HG03571 (cell line): Measurements from ENCODE around the gene IPO13.

ENCODE experiments used
- ATAC-seq: cut with Tn5 transposase; IDR thresholded peaks from one replicate; pipeline ENCODE4 v1.9.1; 2021; ENCODE audit not compliant: unreplicated experiment

IPO13 gene

DNA sequence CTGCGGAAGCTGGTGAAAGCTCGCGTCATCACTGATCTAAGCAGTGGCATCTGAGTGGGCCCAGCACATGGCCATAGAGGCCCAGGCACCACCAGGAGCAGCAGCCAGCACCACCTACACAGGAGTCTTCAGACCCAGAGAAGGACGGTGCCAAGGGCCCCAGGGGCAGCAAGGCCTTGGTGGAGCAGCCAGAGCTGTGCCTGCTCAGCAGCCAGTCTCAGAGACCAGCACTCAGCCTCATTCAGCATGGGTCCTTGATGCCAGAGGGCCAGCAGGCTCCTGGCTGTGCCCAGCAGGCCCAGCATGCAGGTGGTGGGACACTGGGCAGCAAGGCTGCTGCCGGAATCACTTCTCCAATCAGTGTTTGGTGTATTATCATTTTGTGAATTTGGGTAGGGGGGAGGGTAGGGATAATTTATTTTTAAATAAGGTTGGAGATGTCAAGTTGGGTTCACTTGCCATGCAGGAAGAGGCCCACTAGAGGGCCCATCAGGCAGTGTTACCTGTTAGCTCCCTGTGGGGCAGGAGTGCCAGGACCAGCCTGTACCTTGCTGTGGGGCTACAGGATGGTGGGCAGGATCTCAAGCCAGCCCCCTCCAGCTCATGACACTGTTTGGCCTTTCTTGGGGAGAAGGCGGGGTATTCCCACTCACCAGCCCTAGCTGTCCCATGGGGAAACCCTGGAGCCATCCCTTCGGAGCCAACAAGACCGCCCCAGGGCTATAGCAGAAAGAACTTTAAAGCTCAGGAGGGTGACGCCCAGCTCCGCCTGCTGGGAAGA is 16.4 kb upstream of the IPO13 start:
- ATAC-seq, result no peak

DNA sequence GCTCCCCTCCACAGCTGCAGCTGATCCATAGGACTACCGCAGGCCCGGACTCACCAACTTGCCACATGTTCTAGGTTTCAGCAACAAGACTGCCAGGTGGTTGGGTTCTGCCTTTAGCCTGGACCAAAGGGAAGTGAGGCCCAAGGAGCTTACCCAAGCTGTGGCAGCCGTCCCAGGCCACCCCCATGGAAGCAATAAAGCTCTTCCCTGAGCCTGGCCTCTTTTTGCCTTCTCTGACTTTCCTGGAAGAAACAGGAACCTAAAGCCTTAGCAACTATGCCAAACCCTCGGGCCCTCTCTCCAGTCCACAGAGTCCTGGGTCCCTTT is 15.8 kb upstream of the IPO13 start:
- no peak for ATAC-seq

DNA sequence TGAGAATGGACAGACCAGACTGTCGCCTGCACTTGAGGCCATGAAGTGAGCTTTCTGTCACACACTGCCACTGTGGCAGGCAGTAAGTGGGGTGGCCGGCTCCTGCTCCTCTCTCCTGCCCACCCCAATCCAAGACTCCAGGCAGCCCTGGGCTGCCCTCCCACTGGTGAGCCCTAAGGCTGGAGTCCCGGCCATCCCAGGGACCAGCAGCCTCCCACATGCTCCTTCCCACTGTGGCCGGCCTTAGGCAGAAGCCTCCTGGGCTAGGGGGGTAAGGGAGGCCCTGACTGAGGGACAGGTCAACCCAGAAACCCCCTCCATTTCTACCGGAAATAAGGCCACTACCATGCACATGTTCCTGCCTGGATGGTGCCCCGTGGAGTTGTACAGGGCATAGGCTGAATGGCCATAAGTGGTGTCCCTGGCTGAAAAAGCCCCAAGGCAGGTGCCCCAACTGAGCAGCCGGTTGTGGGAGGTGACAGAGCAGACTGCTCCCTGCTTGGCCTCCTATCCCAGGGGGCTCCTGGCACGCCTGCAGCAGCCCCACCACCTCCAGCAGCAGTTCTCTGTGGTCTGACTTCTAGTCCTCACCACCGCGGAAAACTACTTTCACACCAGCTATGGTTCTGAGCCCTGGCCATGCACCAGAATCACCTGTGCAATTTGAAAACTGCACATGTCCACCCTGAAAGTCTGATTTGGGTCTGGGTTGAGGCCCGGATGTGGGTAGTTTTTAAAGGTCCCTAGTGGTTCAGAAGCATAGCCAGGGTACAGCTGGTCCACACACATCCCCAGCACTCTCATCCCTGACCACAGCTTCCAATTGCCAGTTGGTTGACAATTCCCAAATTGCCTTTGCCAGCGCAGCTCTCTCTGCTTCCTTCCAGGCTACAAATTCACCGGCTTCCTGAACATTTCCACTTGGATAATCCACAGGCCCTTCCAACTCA is 14.8 kb upstream of the IPO13 start:
- ATAC-seq, result no peak

DNA sequence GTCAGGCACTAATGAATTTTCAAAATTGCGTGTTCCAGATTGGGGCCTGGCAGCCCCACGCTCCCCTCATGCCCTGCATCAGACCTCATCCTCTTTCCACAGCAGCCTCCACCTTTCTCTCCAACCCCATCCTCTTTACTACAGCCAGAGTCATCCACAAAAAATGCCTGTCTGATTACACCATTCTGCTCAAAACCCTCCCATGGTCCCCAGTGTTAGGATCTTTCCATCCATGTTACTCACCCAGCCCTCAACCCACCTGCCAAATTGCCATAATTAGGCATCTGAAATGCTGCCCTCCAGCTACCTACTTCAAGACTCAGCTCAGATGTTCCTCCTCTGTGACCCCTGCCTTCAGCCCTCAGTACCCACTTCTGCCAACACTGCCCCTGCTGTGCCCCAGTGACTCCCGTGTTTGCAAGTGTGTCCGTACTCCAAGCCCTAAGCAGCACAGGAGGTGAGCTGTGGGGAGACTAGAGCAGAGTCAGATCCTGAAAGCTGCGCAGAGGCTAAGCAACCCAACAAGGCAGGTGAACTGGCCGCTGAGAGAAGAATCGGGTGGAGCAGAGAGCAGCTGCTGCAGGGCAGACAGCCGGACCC is 13.9 kb upstream of the IPO13 start:
- ATAC-seq, result no peak

DNA sequence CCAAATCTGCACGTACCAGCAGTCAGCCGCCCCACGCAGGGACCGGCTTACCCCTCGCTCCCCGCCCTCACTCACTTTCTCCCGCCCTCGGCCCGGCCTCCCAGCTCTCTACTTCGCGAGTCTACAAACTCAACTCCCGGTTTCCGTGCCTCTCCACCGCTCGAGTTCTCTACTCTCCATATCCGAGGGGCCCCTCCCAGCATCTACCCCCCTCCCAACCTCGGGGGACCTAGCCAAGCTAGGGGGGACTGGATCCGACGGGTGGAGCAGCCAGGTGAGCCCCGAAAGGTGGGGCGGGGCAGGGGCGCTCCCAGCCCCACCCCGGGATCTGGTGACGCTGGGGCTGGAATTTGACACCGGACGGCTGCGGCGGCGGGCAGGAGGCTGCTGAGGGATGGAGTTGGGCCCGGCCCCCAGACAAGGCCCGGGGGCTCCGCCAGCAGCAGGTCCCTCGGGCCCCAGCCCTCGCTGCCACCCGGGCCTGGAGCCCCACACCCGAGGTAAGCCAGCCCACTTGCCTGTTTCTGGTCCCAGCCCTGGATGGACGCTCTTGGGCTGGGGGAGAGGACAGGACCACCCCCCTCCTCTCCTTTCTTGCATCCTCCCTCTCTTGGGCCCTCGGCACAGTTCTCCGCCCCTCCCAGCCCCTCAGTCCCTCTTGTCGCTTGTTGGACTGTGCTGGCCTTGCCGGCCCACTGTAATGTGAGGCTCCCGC is 13.2 kb upstream of the IPO13 start, which contains the start of gene ARTN:
Gene ARTN (plus strand): TSS at position 416 of the 715 bp plus-strand sequence. CDS start 1,856 bp downstream, outside the sequence.
- no peak for ATAC-seq

DNA sequence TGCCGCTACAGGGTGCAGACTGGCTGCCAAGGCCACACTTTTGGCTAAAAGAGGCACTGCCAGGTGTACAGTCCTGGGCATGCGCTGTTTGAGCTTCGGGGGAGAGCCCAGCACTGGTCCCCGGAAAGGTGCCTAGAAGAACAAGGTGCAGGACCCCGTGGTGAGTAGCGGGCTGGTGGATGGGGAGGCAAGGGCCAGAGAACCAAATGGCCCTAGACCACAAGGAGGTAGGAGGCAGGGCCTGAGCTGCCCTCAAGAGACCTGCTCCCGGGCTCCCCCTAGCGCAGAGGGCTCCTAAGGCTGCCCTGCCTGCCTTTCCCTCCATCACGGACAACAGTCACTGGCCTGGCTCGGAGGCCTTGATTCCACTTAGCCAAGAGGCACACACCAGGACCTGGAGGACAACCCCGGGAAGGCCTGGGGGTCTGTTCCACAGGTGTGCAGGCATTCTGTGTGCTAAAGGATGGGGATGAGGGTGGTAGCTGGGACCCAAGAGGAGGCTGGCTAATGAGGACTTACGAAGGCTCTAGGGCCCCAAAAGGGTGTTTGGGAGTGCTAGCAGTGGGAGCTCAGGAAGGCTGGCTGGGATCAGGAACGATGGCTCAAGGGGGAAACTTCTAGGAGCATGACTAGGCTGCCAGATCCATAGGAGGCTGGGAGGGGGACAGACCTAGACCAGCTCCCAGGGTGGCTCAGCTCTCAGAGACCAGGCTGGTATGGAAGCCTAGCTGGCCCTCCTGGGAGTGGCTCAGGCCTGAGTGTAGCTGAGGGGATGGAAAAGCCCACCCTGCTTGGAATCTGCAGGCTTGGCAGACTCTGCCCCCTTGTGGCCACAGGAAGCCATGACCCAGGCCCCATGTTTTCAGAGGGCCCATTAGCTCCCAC is 12.4 kb upstream of the IPO13 start:
- no peak for ATAC-seq

DNA sequence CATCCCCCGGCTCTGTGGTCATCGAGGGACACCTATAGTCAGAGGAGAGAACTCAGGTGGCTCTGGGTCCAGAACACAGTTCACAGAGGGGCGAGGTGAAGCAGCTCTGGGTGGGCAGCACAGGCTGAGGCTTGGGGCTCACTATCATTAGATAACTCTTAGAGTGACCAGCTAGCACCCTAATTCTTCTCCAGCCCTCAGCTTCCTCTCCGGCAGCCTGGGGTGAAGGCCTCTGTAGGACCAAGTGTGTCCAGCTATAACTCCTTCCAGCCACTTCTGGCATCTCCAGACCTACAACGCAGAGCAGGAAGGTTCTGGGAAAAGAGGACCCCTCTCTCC is 11.8 kb upstream of the IPO13 start:
- ATAC-seq, result no peak

DNA sequence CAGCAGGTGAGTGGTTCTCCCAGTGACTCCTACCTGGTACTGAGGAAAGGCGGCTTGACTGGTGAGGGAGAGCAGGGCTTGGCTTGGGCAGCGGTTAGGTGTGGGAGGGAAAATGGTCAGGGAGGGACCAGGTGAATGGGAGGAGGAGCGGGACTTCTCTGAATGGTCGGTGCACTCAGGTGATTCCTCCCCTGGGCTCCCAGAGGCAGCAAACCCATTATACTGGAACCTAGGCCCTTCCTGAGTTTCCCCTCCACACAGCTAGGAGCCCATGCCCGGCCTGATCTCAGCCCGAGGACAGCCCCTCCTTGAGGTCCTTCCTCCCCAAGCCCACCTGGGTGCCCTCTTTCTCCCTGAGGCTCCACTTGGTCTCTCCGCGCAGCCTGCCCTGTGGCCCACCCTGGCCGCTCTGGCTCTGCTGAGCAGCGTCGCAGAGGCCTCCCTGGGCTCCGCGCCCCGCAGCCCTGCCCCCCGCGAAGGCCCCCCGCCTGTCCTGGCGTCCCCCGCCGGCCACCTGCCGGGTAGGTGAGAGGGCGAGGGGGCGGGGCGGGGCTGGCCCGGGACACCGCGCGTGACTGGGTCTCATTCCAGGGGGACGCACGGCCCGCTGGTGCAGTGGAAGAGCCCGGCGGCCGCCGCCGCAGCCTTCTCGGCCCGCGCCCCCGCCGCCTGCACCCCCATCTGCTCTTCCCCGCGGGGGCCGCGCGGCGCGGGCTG is 10.9 kb upstream of the IPO13 start:
- no peak for ATAC-seq

DNA sequence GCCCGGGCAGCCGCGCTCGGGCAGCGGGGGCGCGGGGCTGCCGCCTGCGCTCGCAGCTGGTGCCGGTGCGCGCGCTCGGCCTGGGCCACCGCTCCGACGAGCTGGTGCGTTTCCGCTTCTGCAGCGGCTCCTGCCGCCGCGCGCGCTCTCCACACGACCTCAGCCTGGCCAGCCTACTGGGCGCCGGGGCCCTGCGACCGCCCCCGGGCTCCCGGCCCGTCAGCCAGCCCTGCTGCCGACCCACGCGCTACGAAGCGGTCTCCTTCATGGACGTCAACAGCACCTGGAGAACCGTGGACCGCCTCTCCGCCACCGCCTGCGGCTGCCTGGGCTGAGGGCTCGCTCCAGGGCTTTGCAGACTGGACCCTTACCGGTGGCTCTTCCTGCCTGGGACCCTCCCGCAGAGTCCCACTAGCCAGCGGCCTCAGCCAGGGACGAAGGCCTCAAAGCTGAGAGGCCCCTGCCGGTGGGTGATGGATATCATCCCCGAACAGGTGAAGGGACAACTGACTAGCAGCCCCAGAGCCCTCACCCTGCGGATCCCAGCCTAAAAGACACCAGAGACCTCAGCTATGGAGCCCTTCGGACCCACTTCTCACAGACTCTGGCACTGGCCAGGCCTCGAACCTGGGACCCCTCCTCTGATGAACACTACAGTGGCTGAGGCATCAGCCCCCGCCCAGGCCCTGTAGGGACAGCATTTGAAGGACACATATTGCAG is 10.2 kb upstream of the IPO13 start:
- ATAC-seq, result no peak

DNA sequence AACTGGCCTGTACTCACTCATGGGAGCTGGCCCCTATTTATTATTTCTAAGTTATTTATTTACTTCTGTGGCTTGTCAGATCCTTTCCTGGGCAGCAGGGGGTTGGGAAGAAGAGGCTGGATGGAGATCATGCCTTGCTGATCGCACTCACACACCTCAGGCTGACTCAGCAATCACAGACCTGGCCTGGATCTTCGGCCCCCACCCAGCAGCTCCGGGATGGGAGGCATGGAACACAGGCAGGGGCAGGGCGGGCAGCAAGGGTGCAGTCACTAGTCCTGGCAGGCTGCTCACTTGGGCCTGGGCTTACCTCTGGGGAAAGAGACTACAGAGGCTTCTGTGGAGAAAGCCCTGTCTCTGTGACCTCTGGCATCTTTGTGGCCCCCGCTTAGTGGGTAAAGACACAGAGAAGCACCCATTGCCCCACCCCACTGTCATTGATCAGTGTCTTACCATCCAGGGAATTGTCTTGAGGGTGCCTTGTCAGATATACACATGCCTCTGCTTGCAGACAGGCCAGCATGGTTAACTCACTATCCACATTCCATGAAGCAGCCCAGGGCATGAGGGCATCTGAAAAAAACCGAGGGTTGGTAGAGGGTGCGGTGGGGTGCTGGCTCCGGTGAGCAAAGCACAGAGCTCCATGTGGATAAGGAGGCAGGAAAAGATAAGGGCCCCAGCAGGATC is 9.4 kb upstream of the IPO13 start:
- no peak for ATAC-seq

DNA sequence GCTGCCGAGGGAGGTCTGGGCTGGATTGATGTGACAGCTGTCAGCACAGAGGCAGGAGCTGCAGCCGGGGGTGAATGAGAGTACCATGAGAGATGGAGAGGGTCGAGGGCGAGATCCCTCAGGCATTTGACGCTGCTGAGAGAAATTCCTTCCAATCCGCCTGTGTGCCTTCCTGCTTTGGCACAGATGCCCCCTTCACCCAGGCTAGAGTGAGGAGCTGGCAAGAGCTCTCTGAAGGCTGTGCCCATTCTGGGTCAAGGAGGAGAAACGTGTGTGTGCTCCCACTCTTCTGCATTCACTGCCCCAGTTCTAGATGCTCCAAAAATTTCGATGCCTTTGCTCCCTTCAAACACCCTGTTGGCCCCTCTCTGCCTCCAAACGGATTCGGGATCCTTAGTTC is 8.4 kb upstream of the IPO13 start:
- no peak for ATAC-seq

DNA sequence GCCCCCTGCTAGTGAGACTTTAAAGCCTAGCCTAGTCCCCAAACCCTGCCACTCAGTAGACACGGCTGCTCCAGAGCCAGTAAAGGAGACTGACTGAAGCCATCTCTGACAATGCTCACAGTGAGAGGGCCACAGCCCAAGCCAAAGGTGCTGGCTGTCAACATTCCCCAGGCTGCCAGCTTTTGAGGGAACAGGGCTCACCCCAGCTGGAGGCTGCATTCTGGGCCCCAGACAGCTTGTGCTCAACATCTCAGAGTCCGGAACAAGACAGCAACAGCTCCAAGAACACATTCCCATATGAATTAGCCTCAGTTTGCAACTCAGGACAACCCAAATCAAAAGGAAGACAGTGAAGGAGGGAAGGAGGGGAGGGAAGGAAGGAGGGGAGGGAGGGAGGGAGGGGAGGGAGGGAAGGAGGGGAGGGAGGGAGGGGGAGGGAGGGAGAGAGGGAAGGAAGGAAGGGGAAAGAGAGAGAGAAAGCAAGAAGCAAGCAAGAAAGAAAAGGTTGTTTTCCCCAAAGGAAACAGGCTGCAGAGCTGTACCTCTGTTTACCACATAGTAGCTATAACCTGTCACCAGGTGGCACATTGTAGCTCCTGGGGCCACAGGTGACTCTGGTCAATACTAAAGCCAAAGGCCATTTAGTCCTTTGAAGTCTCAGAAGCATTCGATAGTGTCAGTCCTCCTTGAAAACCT is 7.7 kb upstream of the IPO13 start:
- ATAC-seq, result no peak

DNA sequence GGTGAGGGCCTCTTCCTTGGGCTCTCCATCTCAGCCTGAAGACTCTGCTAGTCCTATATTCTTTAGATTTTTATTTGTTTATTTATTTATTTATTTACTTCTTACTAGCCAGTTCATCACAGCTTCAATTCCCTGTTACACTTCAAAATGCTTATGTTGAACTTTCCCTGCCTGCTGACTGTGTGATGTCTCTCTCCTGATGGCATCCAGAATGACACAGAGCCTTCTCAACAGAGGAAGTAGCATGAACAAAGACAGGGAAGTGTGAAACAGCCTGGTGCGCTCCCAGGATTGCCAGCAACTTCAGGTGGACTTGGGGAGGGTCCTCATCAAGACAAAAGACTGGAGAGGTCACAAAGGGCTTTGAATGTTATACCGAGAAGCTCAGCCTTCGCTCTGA is 4.3 kb upstream of the IPO13 start:
- no peak for ATAC-seq

DNA sequence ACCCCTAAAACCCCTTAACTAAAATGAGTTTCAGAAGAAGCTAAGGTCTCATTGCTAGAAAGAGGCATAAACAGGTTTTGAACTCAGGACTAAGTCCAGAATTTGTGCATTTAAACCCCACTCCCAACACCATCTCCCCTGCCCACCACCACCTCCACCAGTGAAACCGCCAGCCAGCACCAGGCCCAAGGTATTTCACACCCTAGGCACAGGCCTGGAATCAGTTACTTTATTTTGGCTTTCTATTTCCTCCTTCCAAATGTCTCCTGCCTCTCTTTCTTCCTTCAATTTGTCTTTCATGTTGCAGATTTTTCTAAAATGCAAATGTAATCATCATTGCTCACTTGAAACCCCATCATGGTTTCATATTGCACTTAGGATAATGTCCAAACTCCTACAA is 1.9 kb upstream of the IPO13 start:
- no peak for ATAC-seq

DNA sequence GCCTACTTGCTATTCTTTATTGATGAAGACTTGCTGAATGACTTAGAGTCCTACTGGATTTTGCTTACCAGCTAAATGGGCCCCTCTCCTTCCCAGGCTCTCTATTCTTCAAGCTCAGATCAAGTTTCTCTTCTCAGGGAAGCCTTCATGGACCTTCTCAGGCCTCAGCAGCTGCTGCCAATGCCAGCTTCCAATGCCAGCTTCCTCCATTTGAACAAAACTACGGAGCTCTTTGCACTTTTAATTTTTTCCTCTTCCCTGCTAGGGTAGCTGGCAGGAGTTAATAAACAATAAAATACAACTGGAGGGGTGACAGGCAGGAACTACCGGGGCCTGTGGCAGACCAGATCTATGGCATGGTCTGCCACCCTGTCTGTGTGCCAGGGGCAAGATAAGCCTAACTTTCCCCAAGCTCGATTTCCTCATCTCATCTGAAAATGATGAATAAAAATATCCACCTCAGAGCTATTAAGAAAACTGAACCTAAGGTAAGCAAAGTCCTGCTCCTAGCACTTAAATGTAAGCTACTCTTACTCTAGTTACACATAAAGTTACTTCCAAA is 995 bp upstream of the IPO13 start:
- ATAC-seq, result no peak

DNA sequence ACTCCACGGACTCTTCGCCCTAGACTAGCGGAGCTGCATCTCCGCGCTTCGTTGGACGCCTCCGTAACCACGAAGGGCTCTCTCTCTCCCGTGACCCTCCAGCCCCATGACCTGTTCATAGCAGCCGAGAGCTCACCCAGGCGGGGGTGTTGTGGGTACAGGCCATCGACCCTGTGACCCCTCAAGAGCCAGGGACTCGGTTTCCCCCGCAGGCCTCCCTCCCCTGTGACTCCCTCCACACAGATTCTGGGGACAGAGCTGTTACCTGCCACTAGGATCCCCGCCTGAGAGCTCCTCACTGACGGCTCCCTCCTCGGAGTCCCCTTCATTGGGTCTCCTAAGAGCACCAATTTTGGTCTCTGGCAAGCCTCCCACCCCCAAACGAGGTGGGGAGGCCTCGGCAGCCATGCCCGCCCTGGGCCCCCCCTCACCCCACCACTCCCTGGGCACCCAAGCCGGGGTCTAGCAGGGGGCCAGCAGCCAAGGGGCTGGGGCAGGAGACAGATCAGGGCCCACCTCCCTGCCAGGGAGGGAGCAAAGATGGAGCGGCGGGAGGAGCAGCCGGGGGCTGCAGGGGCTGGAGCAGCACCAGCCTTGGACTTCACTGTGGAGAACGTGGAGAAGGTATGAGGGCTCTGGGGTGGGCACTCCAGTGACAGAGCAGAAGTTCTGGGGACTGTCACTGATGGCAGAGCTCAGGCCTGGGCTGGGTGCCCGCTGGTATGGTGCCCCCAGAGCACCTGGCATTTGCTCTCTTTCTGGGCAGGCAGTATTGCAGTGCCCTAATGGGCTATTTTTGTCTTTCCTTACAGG is 517 bp downstream of the IPO13 start:
- ATAC-seq, result no peak
